AG09319 (cell line): ENCODE results near the gene ANTKMT.

Experiments
- DNase-seq: peaks from one replicate; pipeline ENCODE4 v3.0.0-alpha.2; 2010; ENCODE audit warnings: low read depth; ENCODE audit errors: extremely low read depth
- TF ChIP-seq, protein P1 (sequence below): IDR thresholded peaks from 2 replicates; pipeline ENCODE4 v1.5.1; 2011; ENCODE audit warnings: low read depth, mild to moderate bottlenecking, inconsistent platforms, low read length, moderate library complexity

Gene ANTKMT

DNA sequence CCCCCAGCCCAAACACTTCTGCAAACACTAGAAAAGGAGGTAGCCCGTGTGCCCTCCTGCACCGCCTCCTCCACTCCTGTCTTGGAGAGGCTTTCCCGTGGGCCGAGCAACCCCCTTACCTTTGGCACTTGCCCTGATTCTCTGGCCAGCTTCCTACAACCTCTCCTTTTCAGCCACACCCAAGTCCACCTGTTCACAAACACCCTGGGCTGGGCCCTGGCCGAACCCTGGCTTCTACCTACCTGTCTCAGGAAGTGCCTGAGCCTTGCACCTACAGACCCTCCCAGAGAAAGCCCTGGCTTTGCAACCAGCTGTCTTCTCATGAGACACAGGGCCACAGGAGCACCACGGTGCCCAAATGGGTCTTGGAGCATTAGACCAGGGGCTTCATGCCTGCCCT lies 2.0 kb upstream of the ANTKMT start:
- TF ChIP-seq, protein P1, sequence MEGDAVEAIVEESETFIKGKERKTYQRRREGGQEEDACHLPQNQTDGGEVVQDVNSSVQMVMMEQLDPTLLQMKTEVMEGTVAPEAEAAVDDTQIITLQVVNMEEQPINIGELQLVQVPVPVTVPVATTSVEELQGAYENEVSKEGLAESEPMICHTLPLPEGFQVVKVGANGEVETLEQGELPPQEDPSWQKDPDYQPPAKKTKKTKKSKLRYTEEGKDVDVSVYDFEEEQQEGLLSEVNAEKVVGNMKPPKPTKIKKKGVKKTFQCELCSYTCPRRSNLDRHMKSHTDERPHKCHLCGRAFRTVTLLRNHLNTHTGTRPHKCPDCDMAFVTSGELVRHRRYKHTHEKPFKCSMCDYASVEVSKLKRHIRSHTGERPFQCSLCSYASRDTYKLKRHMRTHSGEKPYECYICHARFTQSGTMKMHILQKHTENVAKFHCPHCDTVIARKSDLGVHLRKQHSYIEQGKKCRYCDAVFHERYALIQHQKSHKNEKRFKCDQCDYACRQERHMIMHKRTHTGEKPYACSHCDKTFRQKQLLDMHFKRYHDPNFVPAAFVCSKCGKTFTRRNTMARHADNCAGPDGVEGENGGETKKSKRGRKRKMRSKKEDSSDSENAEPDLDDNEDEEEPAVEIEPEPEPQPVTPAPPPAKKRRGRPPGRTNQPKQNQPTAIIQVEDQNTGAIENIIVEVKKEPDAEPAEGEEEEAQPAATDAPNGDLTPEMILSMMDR = no peak
- DNase-seq = no peak

DNA sequence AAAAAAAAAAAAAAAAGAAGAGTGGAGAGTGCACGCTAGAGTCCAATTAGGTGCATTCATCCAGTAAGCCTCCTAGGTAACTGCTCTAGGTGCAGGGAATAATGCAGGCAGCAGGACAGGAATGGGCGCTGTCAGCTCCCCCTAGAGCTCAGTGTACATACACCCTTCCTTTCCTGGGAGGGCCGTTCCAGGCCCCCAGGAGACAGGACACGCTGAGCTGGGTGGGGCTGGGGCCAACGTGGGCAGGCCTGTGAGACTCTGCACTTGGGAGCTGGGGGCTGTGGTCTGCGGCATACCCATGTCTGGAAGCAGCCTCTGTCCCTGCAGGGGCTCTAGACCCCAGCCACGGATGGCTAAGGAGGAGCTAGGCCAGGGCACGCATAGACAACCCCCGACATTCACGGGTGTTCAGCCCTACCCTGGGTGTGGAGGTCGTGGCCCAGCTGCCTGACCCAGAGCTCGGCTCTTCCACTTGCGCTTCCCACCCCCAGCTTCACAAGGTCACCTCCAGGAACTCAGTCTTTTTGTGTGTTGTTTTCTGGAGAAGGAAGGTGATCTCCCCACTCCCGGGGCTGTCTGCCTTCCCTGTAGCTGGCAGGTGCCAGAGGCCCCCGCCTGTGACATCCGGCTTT lies 1.0 kb upstream of the ANTKMT start:
- TF ChIP-seq, protein P1 = peak; percentile 17
- no peak for DNase-seq

DNA sequence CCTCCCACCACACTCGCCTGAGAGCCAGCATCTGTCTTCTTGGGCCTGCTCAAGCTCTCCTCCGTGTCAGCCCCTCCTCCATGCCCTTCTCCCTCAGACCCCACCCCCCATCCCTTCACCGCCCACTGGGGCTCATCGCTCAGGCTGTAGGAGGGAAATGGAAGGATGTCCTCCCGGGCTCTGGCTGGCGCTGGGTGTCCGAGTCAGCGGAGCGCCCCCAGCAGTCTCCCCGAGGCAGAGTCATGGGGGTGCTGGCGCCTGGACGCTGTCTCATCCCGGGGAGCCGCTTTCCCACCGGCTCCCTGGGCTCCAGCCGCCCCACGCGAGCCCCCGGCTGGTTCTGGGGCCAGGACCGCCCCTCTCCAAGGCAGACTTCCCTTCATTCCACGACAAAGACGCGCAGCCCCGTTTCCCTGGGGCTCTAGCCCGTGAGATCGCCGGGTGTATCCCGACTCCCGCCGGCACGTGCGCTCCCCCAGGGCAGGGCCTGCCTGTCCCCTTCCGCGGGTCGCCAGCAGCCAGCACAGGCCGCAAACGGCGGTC lies 428 bp upstream of the ANTKMT start:
- DNase-seq = no peak
- TF ChIP-seq, protein P1 = peak; percentile 21

DNA sequence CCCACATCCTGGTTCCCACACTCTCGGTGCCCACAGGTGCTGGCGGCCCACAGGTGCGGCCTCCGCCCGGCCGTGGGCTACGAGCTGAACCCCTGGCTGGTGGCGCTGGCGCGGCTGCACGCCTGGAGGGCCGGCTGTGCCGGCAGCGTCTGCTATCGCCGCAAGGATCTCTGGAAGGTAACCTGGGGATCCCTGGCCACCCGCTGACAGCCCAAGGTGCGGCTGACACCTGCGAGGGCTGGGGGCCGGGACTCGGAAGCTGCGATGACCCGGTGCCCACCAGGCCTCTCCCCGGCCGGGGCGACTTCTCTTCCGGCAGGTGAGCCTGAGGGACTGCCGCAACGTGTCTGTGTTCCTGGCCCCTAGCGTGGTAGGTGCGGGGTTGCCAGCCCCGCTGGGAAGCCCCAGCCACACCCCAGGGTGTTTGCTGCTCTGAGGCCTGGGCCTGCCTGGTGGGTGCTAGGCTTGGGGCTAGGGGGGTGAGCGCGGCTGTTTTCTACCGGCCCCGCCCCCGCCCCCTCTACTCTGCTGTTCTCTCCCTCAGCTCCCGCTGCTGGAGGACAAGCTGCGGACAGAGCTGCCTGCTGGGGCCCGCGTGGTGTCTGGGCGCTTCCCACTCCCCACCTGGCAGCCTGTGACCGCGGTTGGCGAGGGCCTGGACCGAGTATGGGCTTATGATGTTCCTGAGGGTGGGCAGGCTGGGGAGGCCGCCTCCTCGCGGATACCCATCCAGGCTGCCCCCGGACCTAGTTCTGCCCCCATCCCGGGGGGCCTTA lies 1.0 kb downstream of the ANTKMT start:
- TF ChIP-seq, protein P1 = no peak
- DNase-seq = no peak

DNA sequence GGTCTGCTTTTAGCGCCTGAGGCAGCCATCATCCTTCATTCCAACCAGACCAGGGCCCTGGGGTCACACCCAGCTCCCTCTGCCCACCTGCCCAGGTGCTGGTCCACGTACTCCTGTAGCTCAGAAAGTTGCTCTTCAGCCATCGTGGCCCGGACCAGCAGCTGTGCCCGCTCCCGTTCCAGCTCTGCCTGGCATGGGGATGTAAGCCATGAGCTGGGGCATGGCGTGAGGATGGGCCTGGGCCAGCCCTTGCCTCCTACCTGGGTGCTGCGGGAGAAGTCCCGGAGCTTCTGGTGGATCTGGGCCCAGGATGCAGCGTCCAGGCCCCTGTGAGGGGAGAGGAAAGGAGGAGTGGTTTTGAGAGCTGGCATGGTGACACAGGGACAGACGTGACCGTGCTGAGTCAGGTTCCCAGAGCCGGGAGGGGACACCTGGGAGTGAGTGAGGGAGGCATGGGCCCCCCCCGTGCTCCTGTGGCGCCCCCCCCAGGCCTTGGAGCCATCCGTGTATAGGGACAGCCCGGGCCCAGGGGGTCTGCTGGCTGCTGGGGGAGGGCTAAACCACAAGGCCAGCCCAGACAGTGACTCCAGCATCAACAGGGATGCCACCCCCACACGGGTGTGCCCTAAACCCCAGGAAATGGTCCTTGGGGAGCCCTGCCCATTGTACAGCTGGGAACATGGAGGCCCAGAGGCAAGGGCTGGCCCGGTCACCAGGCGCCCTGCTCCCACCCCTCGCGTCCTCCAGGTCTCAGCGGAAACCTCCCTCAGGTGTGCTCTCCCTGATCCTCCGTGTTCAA lies 2.1 kb downstream of the ANTKMT start:
- TF ChIP-seq, protein P1 = no peak
- DNase-seq = no peak

DNA sequence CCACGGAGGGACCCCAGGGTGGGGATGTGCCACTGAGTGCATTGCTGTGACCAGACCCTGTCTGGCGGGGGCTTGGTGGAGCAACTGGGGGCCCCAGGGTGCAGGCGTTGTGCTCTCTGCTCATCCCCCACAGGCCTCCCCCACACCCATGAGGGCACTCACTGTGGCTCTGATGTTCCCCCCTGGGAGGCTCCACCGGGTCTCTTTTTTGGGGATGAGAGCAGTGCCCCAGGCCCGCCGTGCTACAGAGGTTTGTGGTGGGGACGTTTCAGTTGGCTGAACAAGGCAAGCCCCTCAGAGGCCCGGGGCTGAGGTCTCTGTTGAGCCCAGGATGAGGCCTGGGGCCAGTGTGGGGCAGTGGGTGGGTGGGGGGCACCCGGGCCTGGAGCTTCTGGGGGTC lies 2.7 kb downstream of the ANTKMT start:
- TF ChIP-seq, protein P1 = no peak
- DNase-seq = no peak
